Suprapubic skin (tissue), 4 donors: ENCODE measurements around the gene SEPTIN14. TPM values are rescaled to one million over a fixed set of nuclear protein-coding genes. Genes with fewer than 3 reads are reported as not detected.
"Not testable (repeated sequence)": the region's sequence is repeated elsewhere in the genome, so short reads cannot be mapped to it uniquely, and the experiment has no call there.

Experiments
- DNase-seq, 2 donors: peaks; one replicate each; pipeline ENCODE4 v3.0.0-alpha.2; 2019; ENCODE audit warnings: low spot score in 2 of 2
- H3K27ac ChIP-seq: fragments of 200-600 bp; sonication (generic); one replicate; pipeline ENCODE4 v1.5.1; 2019
- H3K27me3 ChIP-seq: fragments of 200-600 bp; sonication (generic); one replicate; pipeline ENCODE4 v1.5.1; 2019
- H3K36me3 ChIP-seq: fragments of 200-600 bp; sonication (generic); one replicate; pipeline ENCODE4 v1.5.1; 2019
- H3K4me1 ChIP-seq: fragments of 200-600 bp; sonication (generic); one replicate; pipeline ENCODE4 v1.5.1; 2019
- H3K4me3 ChIP-seq: fragments of 200-600 bp; sonication (generic); one replicate; pipeline ENCODE4 v1.5.1; 2019; ENCODE audit warnings: mild to moderate bottlenecking
- H3K9me3 ChIP-seq: fragments of 200-600 bp; sonication (generic); one replicate; pipeline ENCODE4 v1.5.1; 2019
- EP300 ChIP-seq: sonication (generic); formaldehyde crosslinking; IDR thresholded peaks from one replicate; pipeline ENCODE4 v1.6.1; 2017; ENCODE audit warnings: antibody characterized with exemption
- POLR2A ChIP-seq, 2 donors: fragments of 450-650 bp; IDR thresholded peaks; one replicate each; pipeline ENCODE4 v1.6.1; 2017; ENCODE audit warnings: antibody characterized with exemption in 2 of 2, mild to moderate bottlenecking in 2 of 2, moderate library complexity in 2 of 2
- POLR2AphosphoS5 ChIP-seq, 3 donors: sonication (generic); formaldehyde crosslinking; IDR thresholded peaks; one replicate each; pipeline ENCODE4 v1.6.1; 2017; ENCODE audit warnings: antibody characterized with exemption in 3 of 3
- WGBS: methylation state at CpG from one replicate; pipeline ENCODE4 v1.1.5; 2018; 5-methylcytosine and 5-hydroxymethylcytosine counted together
- total RNA-seq, 4 donors: library from RNA; depleted of rRNA; stranded (reverse); fragments of >200 nt; gene quantifications; one replicate each; pipeline ENCODE4 v1.1.0, GENCODE V29; 2016
- TF ChIP-seq, protein P1 (sequence below), 2 donors: fragments of 200-600 bp in 1 of 2; fragments of 450-650 bp in 1 of 2; sonication (generic) in 1 of 2; IDR thresholded peaks; one replicate each; pipeline ENCODE4 v1.5.1; 2016 to 2019; ENCODE audit warnings: antibody characterized with exemption in 2 of 2, mild to moderate bottlenecking in 1 of 2, moderate library complexity in 1 of 2

The SEPTIN14 gene
- total RNA-seq, 4 donors from 2014 or later, result not detected

DNA sequence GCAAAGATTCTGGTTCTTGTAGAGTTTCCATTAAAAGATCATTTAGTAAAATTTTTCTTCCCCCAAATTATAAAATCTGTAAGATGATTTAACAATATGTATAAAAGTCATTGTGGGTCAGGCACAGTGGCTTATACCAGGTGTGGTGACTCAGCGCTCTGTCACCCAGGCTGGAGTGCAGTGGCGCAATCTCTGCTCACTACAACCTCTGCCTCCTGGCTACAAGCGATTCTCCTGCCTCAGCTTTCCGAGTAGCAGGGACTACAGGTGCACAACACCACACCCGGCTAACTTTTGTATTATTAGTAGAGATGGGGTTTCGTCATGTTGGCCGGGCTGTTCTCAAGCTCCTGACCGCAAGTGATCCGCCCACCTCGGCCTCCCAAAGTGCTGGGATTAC is 68.0 kb downstream of the SEPTIN14 start:
- TF ChIP-seq POLR2A (IDR thresholded peaks at IDR 0.05) (no peak), EP300 (no peak), POLR2AphosphoS5 (IDR thresholded peaks at IDR 0.05) (no peak)
- TF ChIP-seq, protein P1, sequence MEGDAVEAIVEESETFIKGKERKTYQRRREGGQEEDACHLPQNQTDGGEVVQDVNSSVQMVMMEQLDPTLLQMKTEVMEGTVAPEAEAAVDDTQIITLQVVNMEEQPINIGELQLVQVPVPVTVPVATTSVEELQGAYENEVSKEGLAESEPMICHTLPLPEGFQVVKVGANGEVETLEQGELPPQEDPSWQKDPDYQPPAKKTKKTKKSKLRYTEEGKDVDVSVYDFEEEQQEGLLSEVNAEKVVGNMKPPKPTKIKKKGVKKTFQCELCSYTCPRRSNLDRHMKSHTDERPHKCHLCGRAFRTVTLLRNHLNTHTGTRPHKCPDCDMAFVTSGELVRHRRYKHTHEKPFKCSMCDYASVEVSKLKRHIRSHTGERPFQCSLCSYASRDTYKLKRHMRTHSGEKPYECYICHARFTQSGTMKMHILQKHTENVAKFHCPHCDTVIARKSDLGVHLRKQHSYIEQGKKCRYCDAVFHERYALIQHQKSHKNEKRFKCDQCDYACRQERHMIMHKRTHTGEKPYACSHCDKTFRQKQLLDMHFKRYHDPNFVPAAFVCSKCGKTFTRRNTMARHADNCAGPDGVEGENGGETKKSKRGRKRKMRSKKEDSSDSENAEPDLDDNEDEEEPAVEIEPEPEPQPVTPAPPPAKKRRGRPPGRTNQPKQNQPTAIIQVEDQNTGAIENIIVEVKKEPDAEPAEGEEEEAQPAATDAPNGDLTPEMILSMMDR (IDR thresholded peaks at IDR 0.05), result no peak
- peak in 1 of 2 donors; percentile 29 for DNase-seq
- H3K4me3 ChIP-seq, result no peak overlapping the region
- H3K27me3 ChIP-seq, result no peaks in the 10 kb centered on the region
- peaks cover 5% of the 10 kb centered on the region for H3K9me3 ChIP-seq
- no peak overlapping the region for H3K27ac ChIP-seq
- H3K36me3 ChIP-seq, result no peaks in the 10 kb centered on the region
- H3K4me1 ChIP-seq, result no peaks in the 10 kb centered on the region
- 88% methylated on average over 10 of the region's 10 CpGs for WGBS

DNA sequence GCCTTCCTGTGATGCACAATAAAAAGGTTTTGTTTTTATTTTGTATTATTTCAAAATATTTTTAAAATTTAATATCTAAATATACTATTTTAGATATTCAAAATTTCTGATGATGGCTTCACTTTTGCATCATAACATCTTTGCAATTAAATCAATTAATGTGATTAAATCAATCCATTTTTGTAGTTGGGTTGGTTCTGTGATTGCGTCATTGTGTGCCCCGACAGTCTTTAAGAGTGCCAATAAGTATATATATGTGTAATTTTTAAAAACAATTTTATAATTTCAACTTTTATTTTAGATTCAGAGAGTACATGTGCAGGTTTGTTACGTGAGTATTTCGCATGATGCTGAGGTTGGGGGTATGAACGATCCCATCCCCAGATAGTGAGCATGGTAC is 70.5 kb downstream of the SEPTIN14 start:
- no peak overlapping the region for H3K27ac ChIP-seq
- 96% methylated on average over 5 of the region's 5 CpGs for WGBS
- TF ChIP-seq, protein P1 (IDR thresholded peaks at IDR 0.05), result no peak
- TF ChIP-seq EP300, result no peak
- TF ChIP-seq POLR2A (IDR thresholded peaks at IDR 0.05), result no peak
- TF ChIP-seq POLR2AphosphoS5 (IDR thresholded peaks at IDR 0.05), result no peak
- peaks cover 4% of the 10 kb centered on the region for H3K9me3 ChIP-seq
- DNase-seq, result no peak
- no peaks in the 10 kb centered on the region for H3K27me3 ChIP-seq
- H3K4me1 ChIP-seq, result no peaks in the 10 kb centered on the region
- H3K36me3 ChIP-seq, result no peaks in the 10 kb centered on the region
- no peak overlapping the region for H3K4me3 ChIP-seq

DNA sequence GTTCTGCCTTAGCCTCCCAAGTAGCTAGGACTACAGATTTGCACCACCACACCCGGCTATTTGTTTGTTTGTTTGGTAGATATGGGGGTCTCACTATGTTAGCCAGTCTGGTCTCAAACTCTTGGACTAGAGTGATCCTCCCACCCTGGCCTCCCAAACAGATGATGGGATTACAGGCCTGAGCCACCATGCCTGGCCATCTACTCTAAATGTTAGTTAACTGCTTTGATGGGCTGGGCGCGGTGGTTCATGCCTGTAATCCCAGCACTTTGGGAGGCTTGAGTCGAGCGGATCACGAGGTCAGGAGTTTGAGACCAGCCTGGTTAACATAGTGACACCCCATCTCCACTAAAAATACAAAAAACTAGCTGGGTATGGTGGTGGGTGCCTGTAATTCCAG is 74.8 kb downstream of the SEPTIN14 start:
- Histone ChIP-seq H3K9me3 (no peaks in the 10 kb centered on the region), H3K27me3 (no peaks in the 10 kb centered on the region), H3K4me1 (no peaks in the 10 kb centered on the region), H3K27ac (no peak overlapping the region), H3K4me3 (no peak overlapping the region), H3K36me3 (no peaks in the 10 kb centered on the region)
- WGBS, result 87% methylated on average over 6 of the region's 6 CpGs
- peak in 1 of 2 donors; percentile 56 for DNase-seq
- TF ChIP-seq, protein P1 (IDR thresholded peaks at IDR 0.05), result no peak
- no peak for TF ChIP-seq POLR2A (IDR thresholded peaks at IDR 0.05)
- no peak for TF ChIP-seq POLR2AphosphoS5 (IDR thresholded peaks at IDR 0.05)
- TF ChIP-seq EP300, result no peak

DNA sequence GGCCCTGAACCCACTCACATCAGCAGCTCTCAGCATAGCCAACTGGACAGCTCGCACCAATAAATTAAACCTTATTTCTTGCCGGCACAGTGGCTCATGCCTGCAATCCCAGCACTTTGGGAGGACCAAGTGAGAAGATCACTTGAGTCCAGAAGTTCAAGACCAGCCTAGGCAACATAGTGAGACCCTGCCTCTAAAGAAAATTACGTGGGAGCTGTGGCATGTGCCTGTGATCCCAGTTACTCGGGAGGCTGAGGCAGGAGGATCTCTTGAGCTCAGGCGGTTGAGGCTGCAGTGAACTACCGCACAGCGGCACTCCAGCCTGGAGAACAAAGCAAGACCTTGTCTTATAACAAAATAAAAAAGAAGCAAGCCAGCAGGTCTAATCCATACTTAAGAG is 75.7 kb downstream of the SEPTIN14 start:
- H3K27me3 ChIP-seq, result no peaks in the 10 kb centered on the region
- no peak for TF ChIP-seq POLR2A (IDR thresholded peaks at IDR 0.05)
- TF ChIP-seq, protein P1 (IDR thresholded peaks at IDR 0.05), result no peak
- H3K27ac ChIP-seq, result no peak overlapping the region
- WGBS, result 82% methylated on average over 6 of the region's 7 CpGs
- H3K36me3 ChIP-seq, result no peaks in the 10 kb centered on the region
- DNase-seq, result no peak
- H3K4me3 ChIP-seq, result no peak overlapping the region
- H3K4me1 ChIP-seq, result no peaks in the 10 kb centered on the region
- no peaks in the 10 kb centered on the region for H3K9me3 ChIP-seq

DNA sequence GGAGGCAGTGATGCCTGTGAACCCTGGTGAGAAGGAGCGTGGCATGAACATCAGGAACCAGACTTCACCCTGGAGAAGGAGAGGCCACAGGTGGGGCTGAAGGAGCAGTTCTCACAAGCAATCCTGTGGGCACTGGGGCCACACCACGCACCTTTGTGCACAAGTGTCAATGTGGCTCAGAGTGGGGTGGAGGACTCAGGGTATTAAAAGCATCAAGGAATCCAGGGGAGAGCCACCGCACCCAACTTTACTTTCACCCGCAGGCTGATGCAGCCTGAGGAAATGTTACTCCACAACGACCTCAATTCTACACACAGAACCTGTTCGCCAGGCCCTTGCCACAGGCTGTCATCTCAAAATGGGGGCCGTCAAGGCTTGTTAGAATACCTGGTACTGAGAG is 77.1 kb downstream of the SEPTIN14 start:
- H3K27ac ChIP-seq, H3K4me1 ChIP-seq, H3K27me3 ChIP-seq, H3K4me3 ChIP-seq, H3K36me3 ChIP-seq, H3K9me3 ChIP-seq: not testable (repeated sequence)
- peak in 1 of 2 donors; percentile 52 for DNase-seq
- WGBS, result 52% methylated on average over 6 of the region's 7 CpGs

DNA sequence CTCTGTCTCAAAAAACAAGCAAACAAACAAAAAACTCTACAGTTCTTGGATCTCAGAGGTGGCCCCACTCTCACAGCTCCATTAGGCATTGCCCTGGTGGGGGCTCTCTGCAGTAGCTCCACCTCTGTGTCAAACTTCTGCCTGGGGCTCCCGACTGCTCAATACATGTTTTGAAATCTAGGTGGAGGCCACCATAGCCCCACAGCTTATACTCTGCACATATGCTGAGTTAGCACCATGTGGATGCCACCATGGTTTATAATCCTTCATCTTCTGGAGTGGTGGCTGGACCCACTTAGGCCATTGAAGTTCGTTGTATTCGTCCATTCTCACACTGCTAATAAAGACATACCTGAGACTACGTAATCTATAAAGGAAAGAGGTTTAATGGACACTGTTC is 78.4 kb downstream of the SEPTIN14 start:
- 83% methylated on average over 4 of the region's 4 CpGs for WGBS
- Histone ChIP-seq H3K4me1 (no peaks in the 10 kb centered on the region), H3K4me3 (no peak overlapping the region), H3K36me3 (no peaks in the 10 kb centered on the region), H3K27ac (no peak overlapping the region), H3K27me3 (no peaks in the 10 kb centered on the region), H3K9me3 (no peaks in the 10 kb centered on the region)
- TF ChIP-seq POLR2AphosphoS5 (IDR thresholded peaks at IDR 0.05) (no peak), EP300 (no peak), POLR2A (IDR thresholded peaks at IDR 0.05) (no peak)
- TF ChIP-seq, protein P1 (IDR thresholded peaks at IDR 0.05), result no peak
- peak in 1 of 2 donors; percentile 50 for DNase-seq
